Left lung (tissue), 10 donors: ENCODE measurements around the gene LRRC74B. TPM values are rescaled to one million over a fixed set of nuclear protein-coding genes. Genes with fewer than 3 reads are reported as not detected.

ENCODE experiments used
- ATAC-seq: fragments of 200-7000 bp; cut with Tn5 transposase; one replicate; pipeline ENCODE4 v1.9.1; 2020; ENCODE audit warnings: moderate library complexity
- DNase-seq, 4 donors: peaks; one replicate each; pipeline ENCODE4 v3.0.0-alpha.2; 2013 to 2020
- H3K27ac ChIP-seq, 2 donors: fragments of 200-600 bp; sonication (generic) in 1 of 2; one replicate each; pipeline versions ENCODE4 v1.5.0 to v1.8.0; 2020 to 2021
- H3K27me3 ChIP-seq, 2 donors: fragments of 200-600 bp; sonication (generic) in 1 of 2; one replicate each; pipeline versions ENCODE4 v1.5.0 to v1.8.0; 2020 to 2021
- H3K36me3 ChIP-seq, 2 donors: fragments of 200-600 bp; sonication (generic) in 1 of 2; one replicate each; pipeline versions ENCODE4 v1.5.0 to v1.8.0; 2020 to 2021
- H3K4me1 ChIP-seq, 2 donors: fragments of 200-600 bp; one replicate each; pipeline ENCODE4 v1.8.0; 2021
- H3K4me3 ChIP-seq, 2 donors: fragments of 200-600 bp; sonication (generic) in 1 of 2; one replicate each; pipeline versions ENCODE4 v1.5.0 to v1.8.0; 2020 to 2021; ENCODE audit warnings: mild to moderate bottlenecking in 1 of 2
- H3K9me3 ChIP-seq, 2 donors: fragments of 200-600 bp; sonication (generic) in 1 of 2; one replicate each; pipeline versions ENCODE4 v1.5.0 to v1.8.0; 2020 to 2021
- CTCF ChIP-seq, 2 donors: fragments of 200-600 bp; sonication (generic) in 1 of 2; IDR thresholded peaks; one replicate each; pipeline versions ENCODE4 v1.5.0 to v1.8.0; 2021; ENCODE audit warnings: antibody characterized with exemption in 2 of 2
- intact Hi-C, 2 donors: fragments of 100-400 bp; cut with DNase I; formaldehyde crosslinking; loops; one replicate each; pipeline versions ENCODE4 v1.11.2 to v1.14.2; 2022
- polyA plus RNA-seq, 6 donors: library from polyadenylated mRNA; unstranded; fragments of 120-200 nt; gene quantifications; one replicate each; pipeline ENCODE4 v1.2.1, GENCODE V29; 2013; ENCODE audit not compliant: insufficient read length in 6 of 6
- total RNA-seq, 2 donors: library from RNA; stranded (reverse); fragmentation: NEBNext Ultra II Directional; extraction: Animal tissue kit (Norgen Biotek cat#: 25700); gene quantifications; one replicate each; pipeline ENCODE4 v1.2.1, GENCODE V29; 2021
- donor health status: DM: no; HTN: yes; CAD: no.
- donor health status: DM: no; HTN: no; CAD: no.

LRRC74B gene
- total and polyA plus RNA-seq, 8 donors = 0.31 to 2.2 (median 1.2) TPM; not detected in 1

- Histone ChIP-seq H3K4me1 (peaks cover 10 to 14% of the 10 kb centered on the region in 2 donors), H3K27ac (no peak overlapping the region), H3K27me3 (peaks cover 0 to 17% of the 10 kb centered on the region in 2 donors), H3K9me3 (no peaks in the 10 kb centered on the region), H3K4me3 (no peak overlapping the region), H3K36me3 (no peaks in the 10 kb centered on the region)
- peak in 1 of 4 donors; percentile 60 for DNase-seq
- ATAC-seq = no peak
- TF ChIP-seq CTCF (IDR thresholded peaks at IDR 0.05) = no peak
- intact Hi-C loops = no loop called here
These were observed 33.0 kb upstream of the LRRC74B start for GRCh38 chr22:21012446-21013407.

GRCh38 chr22:21013657-21014201 lies 32.0 kb upstream of the LRRC74B start:
- H3K27me3 ChIP-seq = peaks cover 0 to 17% of the 10 kb centered on the region in 2 donors
- H3K27ac ChIP-seq = peak overlapping the region; percentile 51 to 70
- DNase-seq (no peak), ATAC-seq (peak; percentile 2)
- H3K36me3 ChIP-seq = no peaks in the 10 kb centered on the region
- TF ChIP-seq CTCF (IDR thresholded peaks at IDR 0.05) = no peak
- intact Hi-C loops = no loop called here
- peaks cover 10 to 14% of the 10 kb centered on the region in 2 donors for H3K4me1 ChIP-seq
- peak overlapping the region; percentile 20 to 40 for H3K4me3 ChIP-seq
- no peaks in the 10 kb centered on the region for H3K9me3 ChIP-seq

- peak overlapping the region; percentile 20 to 40 for H3K4me3 ChIP-seq
- H3K27ac ChIP-seq = peak overlapping the region; percentile 51 to 70
- H3K9me3 ChIP-seq = no peaks in the 10 kb centered on the region
- H3K4me1 ChIP-seq = peaks cover 10 to 14% of the 10 kb centered on the region in 2 donors
- H3K36me3 ChIP-seq = no peaks in the 10 kb centered on the region
- peaks cover 0 to 17% of the 10 kb centered on the region in 2 donors for H3K27me3 ChIP-seq
- ATAC-seq (peak; percentile 89), DNase-seq (peak; percentile 85 to 96 (median 92))
- intact Hi-C loops = no loop called here
- TF ChIP-seq CTCF (IDR thresholded peaks at IDR 0.05) = no peak
These were observed 31.5 kb upstream of the LRRC74B start for GRCh38 chr22:21014202-21014725.

- Histone ChIP-seq H3K4me1 (peaks cover 10 to 14% of the 10 kb centered on the region in 2 donors), H3K27ac (peak within 1 kb of the TSS; percentile 51 to 70), H3K9me3 (no peaks in the 10 kb centered on the region), H3K4me3 (peak within 1 kb of the TSS; percentile 20 to 40), H3K27me3 (peaks cover 0 to 17% of the 10 kb centered on the region in 2 donors), H3K36me3 (no peaks in the 10 kb centered on the region)
- DNase-seq (peak in 3 of 4 donors; percentile 47 to 60 (median 60)), ATAC-seq (peak; percentile 29)
- no peak for TF ChIP-seq CTCF (IDR thresholded peaks at IDR 0.05)
- intact Hi-C loops = no loop called here
These were observed 30.9 kb upstream of the LRRC74B start, which contains the start of gene P2RX6 for GRCh38 chr22:21014726-21015465. P2RX6 (plus strand) TSS chr22:21015165; CDS start chr22:21015175, 10 bp downstream.
